Vagina (tissue), 2 donors: ENCODE results near the gene NLRP7. TPM values are rescaled to one million over a fixed set of nuclear protein-coding genes. Genes with fewer than 3 reads are reported as not detected.
"Not testable (repeated sequence)": the region's sequence is repeated elsewhere in the genome, so short reads cannot be mapped to it uniquely, and the experiment has no call there.

Experiments used
- DNase-seq, 2 donors: peaks; one replicate each; pipeline ENCODE4 v3.0.0-alpha.2; 2017; ENCODE audit errors: extremely low spot score in 2 of 2
- H3K27ac ChIP-seq: fragments of 200-600 bp; sonication (generic); one replicate; pipeline ENCODE4 v1.5.1; 2019
- H3K27me3 ChIP-seq: fragments of 200-600 bp; sonication (generic); one replicate; pipeline ENCODE4 v1.5.1; 2019
- H3K36me3 ChIP-seq, 2 donors: fragments of 200-600 bp; sonication (generic); one replicate each; pipeline ENCODE4 v1.5.1; 2017 to 2019
- H3K4me1 ChIP-seq: fragments of 200-600 bp; sonication (generic); one replicate; pipeline ENCODE4 v1.5.1; 2019
- H3K4me3 ChIP-seq, 2 donors: fragments of 200-600 bp; sonication (generic); 1 replicate in 1 of 2; 2 replicates in 1 of 2; pipeline ENCODE4 v1.5.1; 2016 to 2019
- H3K9me3 ChIP-seq: fragments of 200-600 bp; sonication (generic); one replicate; pipeline ENCODE4 v1.5.1; 2019
- POLR2A ChIP-seq, 2 donors: fragments of 450-650 bp; IDR thresholded peaks; one replicate each; pipeline ENCODE4 v1.6.1; 2017; ENCODE audit warnings: antibody characterized with exemption in 2 of 2, mild to moderate bottlenecking in 2 of 2, moderate library complexity in 2 of 2
- POLR2AphosphoS5 ChIP-seq, 2 donors: sonication (generic); formaldehyde crosslinking; IDR thresholded peaks; one replicate each; pipeline ENCODE4 v1.9.0; 2017; ENCODE audit warnings: antibody characterized with exemption in 2 of 2, mild to moderate bottlenecking in 2 of 2, low read depth in 1 of 2; ENCODE audit not compliant: insufficient read depth in 1 of 2
- intact Hi-C: fragments of 100-400 bp; cut with DNase I; formaldehyde crosslinking; loops from one replicate; pipeline ENCODE4 v1.15.1; 2023
- total RNA-seq: library from RNA; depleted of rRNA; stranded (reverse); fragments of >200 nt; gene quantifications from one replicate; pipeline ENCODE4 v1.2.3, GENCODE V29; 2016
- TF ChIP-seq, protein P1 (sequence below), 3 experiments: fragments of 450-650 bp in 2 of 3; fragments of 200-600 bp in 1 of 3; sonication (generic) in 1 of 3; IDR thresholded peaks; one replicate each; pipeline ENCODE4 v1.5.1; 2017 to 2019; ENCODE audit warnings: antibody characterized with exemption in 3 of 3, mild to moderate bottlenecking in 2 of 3, moderate library complexity in 2 of 3

Gene NLRP7
- total RNA-seq, 1 donor from 2014 or later: not detected

DNA sequence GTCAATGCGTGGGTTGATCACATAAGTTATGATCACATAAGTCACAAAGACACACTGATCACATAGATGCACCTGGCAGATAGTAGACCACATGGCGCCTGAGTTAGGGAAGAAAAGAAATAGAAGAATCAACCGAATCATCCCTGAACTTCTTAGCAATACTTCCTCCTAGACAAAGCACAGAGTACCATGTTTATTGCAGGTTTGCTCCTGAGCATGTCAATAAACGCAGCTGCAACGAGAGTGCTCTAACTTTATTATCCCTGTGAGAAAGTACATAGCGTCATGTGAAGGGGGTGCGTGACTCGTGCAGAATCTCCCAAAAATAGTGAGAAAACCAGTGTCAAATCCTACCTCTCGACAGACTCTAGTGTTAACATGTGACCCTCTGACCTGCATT is 24.1 kb downstream of the NLRP7 start:
- Histone ChIP-seq H3K9me3 (no peaks in the 10 kb centered on the region), H3K4me3 (no peak overlapping the region), H3K36me3 (no peaks in the 10 kb centered on the region), H3K27me3 (no peaks in the 10 kb centered on the region), H3K27ac (no peak overlapping the region), H3K4me1 (no peaks in the 10 kb centered on the region)
- TF ChIP-seq POLR2AphosphoS5 (IDR thresholded peaks at IDR 0.05; ENCODE audit: insufficient read depth in 1 of 2, low read depth in 1 of 2): no peak
- TF ChIP-seq POLR2A (IDR thresholded peaks at IDR 0.05): no peak
- TF ChIP-seq, protein P1, sequence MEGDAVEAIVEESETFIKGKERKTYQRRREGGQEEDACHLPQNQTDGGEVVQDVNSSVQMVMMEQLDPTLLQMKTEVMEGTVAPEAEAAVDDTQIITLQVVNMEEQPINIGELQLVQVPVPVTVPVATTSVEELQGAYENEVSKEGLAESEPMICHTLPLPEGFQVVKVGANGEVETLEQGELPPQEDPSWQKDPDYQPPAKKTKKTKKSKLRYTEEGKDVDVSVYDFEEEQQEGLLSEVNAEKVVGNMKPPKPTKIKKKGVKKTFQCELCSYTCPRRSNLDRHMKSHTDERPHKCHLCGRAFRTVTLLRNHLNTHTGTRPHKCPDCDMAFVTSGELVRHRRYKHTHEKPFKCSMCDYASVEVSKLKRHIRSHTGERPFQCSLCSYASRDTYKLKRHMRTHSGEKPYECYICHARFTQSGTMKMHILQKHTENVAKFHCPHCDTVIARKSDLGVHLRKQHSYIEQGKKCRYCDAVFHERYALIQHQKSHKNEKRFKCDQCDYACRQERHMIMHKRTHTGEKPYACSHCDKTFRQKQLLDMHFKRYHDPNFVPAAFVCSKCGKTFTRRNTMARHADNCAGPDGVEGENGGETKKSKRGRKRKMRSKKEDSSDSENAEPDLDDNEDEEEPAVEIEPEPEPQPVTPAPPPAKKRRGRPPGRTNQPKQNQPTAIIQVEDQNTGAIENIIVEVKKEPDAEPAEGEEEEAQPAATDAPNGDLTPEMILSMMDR (IDR thresholded peaks at IDR 0.05): no peak
- intact Hi-C loops: no loop called here
- DNase-seq: no peak

DNA sequence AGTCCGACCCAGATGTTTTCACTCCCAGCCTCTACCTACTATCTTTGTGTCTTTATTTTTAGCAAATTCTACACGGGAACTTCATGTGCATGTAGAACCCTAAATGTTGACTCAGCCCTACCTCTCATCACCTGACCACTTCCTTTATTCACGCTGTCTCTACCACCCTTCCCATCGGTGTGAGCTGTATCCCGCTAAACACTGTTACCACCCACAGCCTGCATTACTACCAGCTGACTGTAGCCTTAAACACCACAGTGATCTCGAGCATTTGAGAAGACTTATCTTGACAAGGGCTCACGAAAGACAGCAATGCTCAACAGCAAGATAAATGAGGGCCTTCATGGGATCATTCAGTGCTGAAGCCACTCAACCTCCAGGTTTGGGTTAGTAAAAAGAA is 26.2 kb downstream of the NLRP7 start:
- H3K4me3 ChIP-seq: no peak overlapping the region
- no peak for TF ChIP-seq POLR2AphosphoS5 (IDR thresholded peaks at IDR 0.05; ENCODE audit: insufficient read depth in 1 of 2, low read depth in 1 of 2)
- TF ChIP-seq, protein P1 (IDR thresholded peaks at IDR 0.05): no peak
- no peak for TF ChIP-seq POLR2A (IDR thresholded peaks at IDR 0.05)

DNA sequence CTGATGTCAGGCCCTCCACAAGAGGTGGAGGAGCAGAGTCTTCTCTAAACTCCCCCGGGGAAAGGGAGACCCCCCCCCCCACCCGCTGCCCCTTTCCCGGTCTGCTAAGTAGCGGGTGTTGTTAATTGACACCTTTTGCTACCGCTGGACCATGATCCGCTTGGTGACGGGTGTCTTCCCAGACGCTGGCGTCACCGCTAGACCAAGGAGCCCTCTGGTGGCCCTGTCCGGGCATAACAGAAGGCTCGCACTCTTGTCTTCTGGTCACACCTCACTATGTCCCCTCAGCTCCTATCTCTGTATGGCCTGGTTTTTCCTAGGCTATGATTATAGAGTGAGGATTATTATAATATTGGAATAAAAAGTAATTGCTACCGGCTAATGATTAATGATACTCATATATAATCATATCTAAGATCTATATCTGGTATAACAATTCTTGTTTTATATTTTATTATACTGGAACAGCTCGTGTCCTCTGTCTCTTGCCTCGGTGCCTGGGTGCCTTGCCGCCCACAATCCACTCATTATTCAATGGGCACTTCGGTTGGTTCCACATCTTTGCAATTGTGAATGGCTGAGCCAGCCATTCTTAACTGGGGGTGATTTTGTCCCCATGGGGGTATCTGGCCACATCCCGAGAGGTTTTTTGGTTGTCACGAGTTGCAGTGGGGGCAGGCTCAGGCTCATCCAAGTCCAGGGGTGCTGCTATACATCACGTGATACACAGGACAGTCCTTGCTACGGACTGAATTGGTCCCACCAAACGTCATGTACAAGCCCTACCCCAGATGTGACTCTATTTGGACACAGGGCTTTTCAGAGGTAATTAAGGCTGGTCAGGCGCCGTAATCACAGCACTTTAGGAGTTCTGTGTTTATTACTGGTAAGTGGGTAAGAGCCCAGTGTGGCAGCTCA is 27.4 kb downstream of the NLRP7 start:
- H3K4me3 ChIP-seq, intact Hi-C loops, H3K27ac ChIP-seq, H3K36me3 ChIP-seq, H3K4me1 ChIP-seq, H3K9me3 ChIP-seq, H3K27me3 ChIP-seq, DNase-seq: not testable (repeated sequence)

More for the DNA sequence above, 26.2 kb downstream of the NLRP7 start:
- Histone ChIP-seq H3K4me1 (no peaks in the 10 kb centered on the region), H3K27me3 (no peaks in the 10 kb centered on the region), H3K27ac (no peak overlapping the region), H3K9me3 (no peaks in the 10 kb centered on the region), H3K36me3 (no peaks in the 10 kb centered on the region)
- no peak for DNase-seq
- intact Hi-C loops: no loop called here

DNA sequence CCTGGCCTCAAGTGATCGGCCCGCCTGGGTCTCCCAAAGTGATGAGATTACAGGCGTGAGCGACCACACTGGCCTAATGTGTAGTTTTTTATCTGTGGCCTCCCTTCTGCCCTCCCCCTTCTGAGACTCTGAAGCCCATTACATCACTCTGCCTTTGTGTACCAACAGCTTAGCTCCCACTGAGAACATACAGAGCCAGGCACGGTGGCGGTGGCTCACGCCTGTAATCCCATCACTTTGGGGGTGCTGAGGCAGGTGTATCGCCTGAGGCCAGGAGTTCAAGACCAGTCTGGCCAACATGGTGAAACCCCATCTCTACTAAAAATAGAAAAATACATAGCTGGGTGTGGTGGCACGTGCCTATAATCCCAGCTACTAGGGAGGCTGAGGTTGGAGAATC is 28.8 kb downstream of the NLRP7 start:
- intact Hi-C loops: no loop called here
- no peak for DNase-seq
- Histone ChIP-seq H3K27ac (no peak overlapping the region), H3K4me3 (no peak overlapping the region), H3K27me3 (no peaks in the 10 kb centered on the region), H3K4me1 (no peaks in the 10 kb centered on the region), H3K36me3 (no peaks in the 10 kb centered on the region), H3K9me3 (no peaks in the 10 kb centered on the region)
- TF ChIP-seq POLR2AphosphoS5 (IDR thresholded peaks at IDR 0.05; ENCODE audit: insufficient read depth in 1 of 2, low read depth in 1 of 2): no peak
- TF ChIP-seq, protein P1 (IDR thresholded peaks at IDR 0.05): no peak

DNA sequence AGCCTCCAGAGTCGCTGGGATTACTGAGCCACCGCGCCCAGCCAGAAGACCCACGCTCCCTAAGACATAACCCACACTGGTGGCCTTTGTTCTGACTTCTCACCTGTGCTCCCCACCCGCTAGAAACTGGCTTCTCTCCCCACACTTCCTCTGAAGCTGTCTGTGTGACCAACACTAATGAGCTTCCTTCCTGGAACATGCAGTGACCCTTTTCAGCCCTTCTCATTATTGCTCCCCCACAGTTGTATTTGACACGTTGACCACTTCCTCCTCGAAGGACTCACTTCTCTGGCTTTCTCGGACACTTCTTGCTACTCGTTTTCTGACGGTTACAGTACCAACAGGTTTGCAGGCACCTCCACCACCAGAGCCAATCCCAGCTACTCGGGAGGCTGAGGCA is 30.5 kb downstream of the NLRP7 start:
- DNase-seq: no peak
- Histone ChIP-seq H3K4me1 (no peaks in the 10 kb centered on the region), H3K4me3 (no peak overlapping the region), H3K36me3 (no peaks in the 10 kb centered on the region), H3K9me3 (no peaks in the 10 kb centered on the region), H3K27ac (no peak overlapping the region), H3K27me3 (no peaks in the 10 kb centered on the region)
- TF ChIP-seq POLR2AphosphoS5 (IDR thresholded peaks at IDR 0.05; ENCODE audit: insufficient read depth in 1 of 2, low read depth in 1 of 2): no peak
- TF ChIP-seq, protein P1 (IDR thresholded peaks at IDR 0.05): no peak
- TF ChIP-seq POLR2A (IDR thresholded peaks at IDR 0.05): no peak
- intact Hi-C loops: no loop called here

DNA sequence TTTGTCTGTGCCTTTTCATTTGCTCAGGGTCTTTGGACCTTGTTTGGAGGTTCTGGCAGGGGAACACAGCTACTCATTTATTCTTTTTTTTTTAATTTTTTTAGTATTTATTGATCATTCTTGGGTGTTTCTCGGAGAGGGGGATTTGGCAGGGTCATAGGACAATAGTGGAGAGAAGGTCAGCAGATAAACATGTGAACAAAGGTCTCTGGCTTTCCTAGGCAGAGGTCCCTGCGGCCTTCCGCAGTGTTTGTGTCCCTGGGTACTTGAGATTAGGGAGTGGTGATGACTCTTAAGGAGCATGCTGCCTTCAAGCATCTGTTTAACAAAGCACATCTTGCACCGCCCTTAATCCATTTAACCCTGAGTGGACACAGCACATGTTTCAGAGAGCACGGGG is 39.4 kb downstream of the NLRP7 start:
- H3K4me1 ChIP-seq, H3K36me3 ChIP-seq, H3K27me3 ChIP-seq, intact Hi-C loops, H3K27ac ChIP-seq, H3K4me3 ChIP-seq, H3K9me3 ChIP-seq, DNase-seq: not testable (repeated sequence)
